ENCODE results near the gene PTPRK.

The PTPRK gene

GRCh38 chr6:128277379-128277778 lies 243.0 kb downstream of the PTPRK start:
- DNase-seq: no peak

DNA sequence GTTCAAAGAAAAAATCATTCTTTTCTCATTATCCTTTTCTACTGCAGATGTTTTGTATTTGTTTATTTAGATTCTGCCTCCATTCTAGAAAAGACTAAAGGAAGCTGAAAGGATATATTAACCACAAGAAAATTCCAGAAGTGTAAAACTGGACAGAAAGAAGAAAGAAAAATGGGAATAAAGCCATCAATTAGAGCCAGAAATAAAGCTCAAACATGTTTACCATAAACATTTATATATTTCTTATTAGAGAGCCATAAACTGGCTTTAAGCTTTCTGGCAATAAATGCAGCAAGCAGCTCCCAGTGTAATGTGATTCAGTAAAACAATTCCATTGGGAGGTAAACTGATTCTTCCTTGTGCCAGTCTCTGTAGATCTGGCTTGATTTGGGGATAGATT lies 244.1 kb downstream of the PTPRK start:
- DNase-seq: no peak

DNA sequence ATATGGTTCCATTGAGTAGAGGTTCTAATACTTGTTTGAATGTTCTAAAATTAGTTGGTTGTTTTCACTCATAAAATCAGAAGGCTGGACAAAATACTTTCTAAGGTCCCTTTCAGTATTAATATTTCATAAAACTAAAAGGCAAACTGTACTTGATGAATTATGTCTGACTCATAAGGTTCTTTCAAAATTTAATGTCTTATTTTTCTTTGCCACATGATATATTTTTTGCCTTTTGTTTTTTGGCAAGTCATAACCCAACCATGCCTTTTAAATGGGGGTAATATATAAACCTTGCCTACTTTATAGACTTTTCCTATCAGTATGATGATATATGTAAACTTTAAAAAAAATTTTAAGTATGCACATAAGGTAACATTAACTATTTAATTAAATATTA lies 244.7 kb downstream of the PTPRK start:
- DNase-seq: no peak

GRCh38 chr6:128275030-128275429 lies 245.4 kb downstream of the PTPRK start:
- no peak for DNase-seq

DNA sequence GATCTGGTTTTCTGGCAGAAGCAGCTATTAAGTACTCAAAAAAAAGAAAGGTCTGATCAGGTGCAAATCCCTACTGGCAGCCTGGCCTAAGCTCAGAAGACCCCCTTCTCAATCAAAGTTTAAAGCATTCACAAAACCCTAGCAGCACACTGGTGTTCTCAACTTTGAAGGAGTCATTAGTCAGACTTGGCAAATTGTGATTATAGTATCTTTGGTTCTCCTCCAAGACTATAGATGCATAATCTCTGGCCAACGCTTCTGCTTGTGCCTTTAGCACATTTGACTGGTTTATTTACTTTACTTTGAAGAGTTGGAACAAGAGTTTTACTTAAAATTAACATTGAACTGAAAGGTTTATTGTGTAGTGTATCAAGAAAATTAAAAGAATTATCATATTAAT lies 248.9 kb downstream of the PTPRK start:
- DNase-seq: no peak

- no peak for DNase-seq
Measured at GRCh38 chr6:128271011-128271410, 249.4 kb downstream of the PTPRK start.

DNA sequence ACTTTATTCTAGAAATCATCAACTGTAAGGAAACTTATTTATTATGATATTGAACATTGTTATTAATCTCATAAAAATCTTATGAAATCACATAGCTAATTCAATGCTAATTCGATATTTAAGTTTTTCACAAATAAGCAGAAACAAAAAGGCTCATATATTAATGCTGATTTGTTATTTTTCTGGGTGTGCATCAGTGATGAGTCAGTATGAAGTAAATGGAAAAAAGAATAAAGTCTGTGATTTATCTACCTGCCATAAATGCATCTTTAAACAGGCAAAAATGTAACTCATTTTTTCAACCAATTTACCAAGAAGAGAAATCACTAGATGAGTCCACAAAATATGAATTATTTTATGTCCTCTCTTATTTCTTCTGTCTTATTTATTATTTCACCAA lies 253.5 kb downstream of the PTPRK start:
- DNase-seq: no peak

DNA sequence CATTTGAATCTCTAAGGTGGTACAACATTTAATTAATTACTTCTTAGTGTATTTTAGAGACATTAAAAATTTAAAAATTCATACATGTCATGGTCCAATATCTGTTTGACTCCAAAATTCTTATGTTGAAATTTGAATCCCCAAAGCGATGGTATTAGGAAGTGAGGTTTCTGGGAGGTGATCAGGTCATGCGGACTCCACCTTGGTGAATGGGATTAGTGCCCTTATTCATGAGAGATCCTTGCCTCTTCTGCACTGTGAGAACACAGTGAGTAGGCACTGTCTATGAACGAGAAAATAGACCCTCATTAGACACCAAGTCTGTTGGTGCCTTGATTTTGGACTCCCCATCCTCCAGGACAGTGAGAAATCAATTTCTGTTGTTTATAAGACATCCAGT lies 254.7 kb downstream of the PTPRK start:
- DNase-seq: no peak

DNA sequence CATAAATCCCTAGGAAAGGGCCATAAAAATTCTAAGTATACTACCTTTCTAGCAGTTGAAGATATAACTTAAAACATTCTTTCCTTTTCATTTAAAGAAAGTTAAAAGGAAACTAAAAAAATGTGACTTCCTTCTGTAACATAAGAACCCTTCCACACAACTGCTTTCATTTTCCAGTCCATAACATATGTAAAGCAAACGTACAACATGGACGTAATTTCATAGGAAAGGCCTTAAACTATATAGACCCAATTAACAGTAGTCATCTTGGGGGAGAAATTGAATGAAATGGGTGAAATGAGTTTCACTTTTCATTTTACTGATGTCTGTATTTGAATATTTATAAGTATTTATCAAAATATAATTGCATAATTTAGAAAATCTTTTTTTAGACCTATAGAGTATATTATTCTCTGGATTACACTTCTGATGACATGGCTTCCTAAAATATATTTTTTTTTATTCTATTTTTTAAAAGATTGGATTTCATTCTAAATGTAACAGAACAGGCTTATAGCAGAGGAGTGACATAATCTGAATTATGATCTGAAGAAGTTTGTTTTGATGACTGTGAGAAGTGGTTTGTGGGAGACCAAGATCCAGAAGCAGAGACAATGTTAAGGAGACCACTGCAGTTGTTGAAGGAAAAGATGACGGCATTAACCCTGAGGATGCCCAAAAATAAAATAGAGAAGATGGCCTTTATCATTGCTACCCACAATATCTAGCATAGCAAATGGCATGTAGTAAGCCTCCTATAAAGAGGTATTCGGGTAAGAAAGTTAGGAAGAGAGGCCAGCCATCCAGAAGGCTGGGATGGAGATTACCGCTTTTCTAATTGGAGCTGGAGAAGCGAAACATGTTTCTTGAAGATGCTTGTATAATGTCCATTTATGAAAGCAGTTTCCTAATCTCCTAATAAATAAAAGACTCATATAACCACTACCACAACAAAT lies 260.4 kb downstream of the PTPRK start:
- DNase-seq: no peak

GRCh38 chr6:128259029-128259724 lies 261.2 kb downstream of the PTPRK start:
- DNase-seq: no peak

DNA sequence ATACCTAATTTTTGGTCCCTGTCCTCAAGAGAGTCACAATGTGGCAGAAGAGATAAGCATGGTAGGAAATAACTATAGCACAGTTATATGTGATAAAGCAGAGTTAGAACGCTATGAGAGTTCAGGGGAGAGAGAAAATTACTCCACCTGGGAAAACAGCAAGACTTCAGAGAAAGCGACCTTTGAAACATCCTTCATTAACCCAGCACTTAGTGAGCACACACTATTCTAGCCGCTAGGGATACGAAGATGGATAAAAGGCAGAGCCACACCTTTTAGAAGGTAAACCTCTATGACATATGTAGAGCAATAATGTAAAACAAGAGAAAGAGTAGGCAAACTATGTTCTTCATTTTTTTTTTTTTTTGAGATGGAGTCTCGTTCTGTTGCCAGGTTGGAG lies 264.3 kb downstream of the PTPRK start:
- no peak for DNase-seq

DNA sequence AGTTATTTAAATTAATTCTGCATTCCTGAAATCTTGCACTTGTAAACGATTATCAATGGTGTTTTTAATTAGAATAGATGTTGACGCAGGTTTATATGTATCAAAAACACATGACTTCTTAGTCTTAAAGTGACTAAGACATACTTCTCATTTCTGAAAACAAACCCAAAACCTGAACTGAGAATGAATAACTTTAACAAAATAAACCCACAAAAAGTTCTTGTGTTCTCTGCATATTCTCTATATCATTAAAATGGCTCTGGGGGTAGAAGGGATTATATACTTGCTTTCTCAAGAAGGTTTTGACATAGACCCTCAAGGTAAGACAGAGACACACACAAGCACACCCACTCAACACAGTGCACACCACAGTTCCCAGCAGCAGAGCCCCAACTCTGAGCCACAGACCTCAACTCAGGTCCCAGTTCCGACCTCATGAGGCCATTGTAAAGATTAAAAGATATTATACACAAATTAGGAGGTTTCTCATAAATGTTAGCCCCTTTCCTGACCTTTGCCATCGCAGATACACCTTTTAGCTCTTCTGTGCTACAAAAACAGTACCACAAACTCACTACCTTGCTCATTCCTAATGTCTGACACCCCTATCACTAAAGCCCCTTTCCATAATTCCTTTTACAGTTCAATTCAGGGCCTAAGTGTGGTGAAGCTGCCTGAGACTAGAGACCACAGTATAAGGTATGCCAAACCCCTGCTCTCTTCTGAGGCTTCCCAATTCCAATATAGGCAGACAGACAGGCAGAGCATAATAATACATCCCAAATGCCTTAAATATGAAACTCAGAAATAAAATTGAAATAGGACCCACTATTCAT lies 267.8 kb downstream of the PTPRK start:
- no peak for DNase-seq

GRCh38 chr6:128251445-128252340 lies 268.7 kb downstream of the PTPRK start:
- DNase-seq: no peak

GRCh38 chr6:128250370-128251070 lies 269.9 kb downstream of the PTPRK start:
- DNase-seq: no peak

- no peak for DNase-seq
Measured at GRCh38 chr6:128249429-128249828, 271.0 kb downstream of the PTPRK start.

GRCh38 chr6:128246472-128247260 lies 273.7 kb downstream of the PTPRK start:
- peak; percentile 87 for DNase-seq

DNA sequence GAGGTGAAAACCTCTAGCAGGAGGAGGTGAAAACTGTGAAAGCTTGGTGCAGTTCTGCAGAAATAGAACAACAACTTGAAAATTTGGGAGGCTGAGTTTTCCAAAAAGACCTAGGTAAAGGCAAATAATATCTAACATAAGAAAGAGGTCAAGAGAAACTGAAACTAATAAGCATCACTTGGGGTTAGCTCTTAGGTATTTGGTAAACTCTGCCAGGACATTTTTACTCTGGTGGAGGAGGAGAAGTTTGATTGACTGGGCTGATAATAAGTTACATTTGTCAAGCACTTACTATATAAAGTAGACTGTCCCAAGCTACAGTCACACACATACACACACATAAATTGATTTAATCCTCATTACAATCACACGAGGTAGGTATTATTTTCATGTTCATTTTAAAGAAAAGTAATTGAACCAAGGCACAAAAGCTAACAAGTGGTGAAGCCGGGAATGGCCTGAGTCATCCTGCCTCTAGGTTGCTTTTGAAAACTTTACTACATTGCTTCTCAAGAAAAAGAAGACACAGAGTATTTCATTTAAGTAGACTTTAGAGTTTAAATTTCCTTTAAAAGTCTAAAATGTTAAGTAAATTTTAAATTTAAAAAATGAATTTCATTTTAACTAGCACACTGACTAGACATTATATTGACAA lies 275.5 kb downstream of the PTPRK start:
- no peak for DNase-seq

DNA sequence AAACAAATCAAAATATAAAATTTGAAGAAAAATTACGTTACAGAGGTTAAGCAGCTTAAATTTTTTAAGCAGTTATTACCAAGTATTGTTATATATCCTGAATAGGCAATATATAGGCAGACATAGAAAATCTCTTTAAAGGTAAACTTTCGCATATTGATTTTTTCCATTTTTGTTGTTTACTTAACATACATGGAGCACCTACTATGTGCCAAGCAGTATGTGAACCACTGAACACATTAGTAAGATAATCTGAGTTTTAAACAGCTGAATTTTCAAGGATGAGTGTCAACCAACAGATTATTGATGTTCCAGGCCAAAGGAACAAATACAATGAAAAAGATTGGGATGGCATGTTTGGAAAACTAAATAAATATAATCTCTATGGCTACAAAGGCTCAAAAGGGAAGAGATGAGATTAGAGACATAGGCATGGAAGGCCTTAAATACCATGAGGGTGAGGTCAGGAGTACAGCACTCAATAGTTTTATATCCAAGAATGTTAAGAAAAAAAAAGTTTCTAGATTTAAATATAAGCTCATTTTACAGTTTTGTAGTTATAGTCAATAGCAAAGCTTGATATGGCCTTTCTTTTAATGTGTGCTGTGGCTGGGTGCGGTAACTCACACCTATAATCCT lies 277.5 kb downstream of the PTPRK start:
- DNase-seq: no peak

DNA sequence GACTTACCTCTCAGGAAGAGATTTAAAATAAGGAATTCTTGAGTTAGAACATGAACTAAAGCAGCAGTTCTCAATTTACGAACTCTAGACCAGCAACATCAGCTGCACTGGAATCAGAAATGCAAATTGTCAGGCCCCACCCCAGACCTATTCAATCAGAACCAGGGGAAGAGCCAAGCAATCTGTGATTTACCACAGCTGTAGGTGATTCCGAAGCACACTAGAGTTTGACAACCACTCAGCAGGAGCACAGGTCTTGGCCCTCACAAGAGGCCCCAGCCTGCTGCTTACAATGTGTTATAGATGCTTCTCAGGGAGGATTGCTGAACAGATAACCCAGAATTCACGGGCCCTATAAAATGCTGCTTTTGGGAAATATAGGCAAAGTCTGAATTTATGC lies 279.2 kb downstream of the PTPRK start:
- DNase-seq: no peak

DNA sequence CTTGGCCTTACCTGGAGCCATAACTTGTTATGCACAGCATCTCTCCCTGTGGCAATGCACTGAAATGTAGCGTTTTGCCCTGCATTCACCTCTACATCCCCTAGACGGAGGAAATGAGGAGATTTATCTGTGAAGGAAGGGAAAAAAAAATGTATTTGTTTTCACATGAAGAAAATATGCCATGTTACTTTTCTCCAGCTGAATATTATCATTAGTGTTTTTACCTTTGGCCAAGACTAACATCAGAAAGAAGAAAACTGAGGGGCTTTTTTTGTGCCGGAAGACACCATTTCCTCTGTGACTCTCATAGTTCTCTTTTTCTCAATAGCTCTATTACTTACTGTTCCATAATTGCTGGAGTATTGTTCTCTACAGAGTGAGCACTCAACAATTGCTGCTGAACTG lies 280.4 kb downstream of the PTPRK start:
- DNase-seq: no peak

All from NCI-H82 (cell line).